DND-41 (cell line): ENCODE measurements around the gene CIT.

ENCODE experiments used
- ATAC-seq: fragments of 200-7000 bp; cut with Tn5 transposase; 3 replicates; pipeline ENCODE4 v1.9.1; 2021; ENCODE audit warnings: low read depth; ENCODE audit not compliant: insufficient read depth
- DNase-seq: peaks from one replicate; pipeline ENCODE4 v3.0.0-alpha.2; 2020
- H2AFZ ChIP-seq: 2 replicates; pipeline ENCODE4 v1.6.0; 2012; ENCODE audit warnings: low read depth, low read length
- H3K27ac ChIP-seq: 2 replicates; pipeline ENCODE4 v1.5.1; 2012; ENCODE audit warnings: low read length, inconsistent platforms
- H3K27me3 ChIP-seq: fragments of 200-600 bp; sonication (generic); 2 replicates; pipeline ENCODE4 v1.6.0; 2012; ENCODE audit warnings: low read length, mild to moderate bottlenecking, inconsistent platforms; ENCODE audit not compliant: insufficient read depth, poor library complexity
- H3K36me3 ChIP-seq: 2 replicates; pipeline ENCODE4 v1.5.1; 2012; ENCODE audit warnings: low read length, inconsistent platforms; ENCODE audit not compliant: insufficient read depth
- H3K4me1 ChIP-seq: 2 replicates; pipeline ENCODE4 v1.5.1; 2012; ENCODE audit warnings: mild to moderate bottlenecking, low read length; ENCODE audit not compliant: insufficient read depth
- H3K4me2 ChIP-seq: 2 replicates; pipeline ENCODE4 v1.6.0; 2012; ENCODE audit warnings: mild to moderate bottlenecking, moderate library complexity, low read length, inconsistent platforms; ENCODE audit not compliant: insufficient read depth
- H3K4me3 ChIP-seq, 2 experiments: fragments of 200-600 bp in 1 of 2; shearing (Covaris generic) in 1 of 2; 2 replicates each; pipeline ENCODE4 v1.5.1; 2012 to 2016; ENCODE audit warnings: inconsistent platforms in 2 of 2, low read length in 2 of 2, mild to moderate bottlenecking in 2 of 2, low read depth in 1 of 2, moderate library complexity in 1 of 2
- H3K79me2 ChIP-seq: 2 replicates; pipeline ENCODE4 v1.6.0; 2012; ENCODE audit warnings: low read length, inconsistent platforms; ENCODE audit not compliant: insufficient read depth
- H3K9ac ChIP-seq: 2 replicates; pipeline ENCODE4 v1.6.0; 2012; ENCODE audit warnings: low read depth, mild to moderate bottlenecking, inconsistent platforms, low read length, moderate library complexity
- H3K9me3 ChIP-seq: 2 replicates; pipeline ENCODE4 v1.5.1; 2012; ENCODE audit warnings: low read length, moderate library complexity, mild to moderate bottlenecking, inconsistent platforms; ENCODE audit not compliant: insufficient read depth, severe bottlenecking
- H4K20me1 ChIP-seq: 2 replicates; pipeline ENCODE4 v1.6.0; 2012; ENCODE audit warnings: low read length; ENCODE audit not compliant: insufficient read depth
- EZH2 ChIP-seq: IDR thresholded peaks from 3 replicates; pipeline ENCODE4 v1.6.1; 2012; ENCODE audit warnings: borderline replicate concordance, low read depth, mild to moderate bottlenecking, moderate library complexity, low read length, inconsistent platforms; ENCODE audit not compliant: severe bottlenecking
- TF ChIP-seq, protein P1 (sequence below): IDR thresholded peaks from 2 replicates; pipeline ENCODE4 v1.5.1; 2012; ENCODE audit warnings: borderline replicate concordance, low read length, moderate library complexity, mild to moderate bottlenecking; ENCODE audit not compliant: poor library complexity, severe bottlenecking; ENCODE audit errors: extremely low read depth

Gene CIT

DNA sequence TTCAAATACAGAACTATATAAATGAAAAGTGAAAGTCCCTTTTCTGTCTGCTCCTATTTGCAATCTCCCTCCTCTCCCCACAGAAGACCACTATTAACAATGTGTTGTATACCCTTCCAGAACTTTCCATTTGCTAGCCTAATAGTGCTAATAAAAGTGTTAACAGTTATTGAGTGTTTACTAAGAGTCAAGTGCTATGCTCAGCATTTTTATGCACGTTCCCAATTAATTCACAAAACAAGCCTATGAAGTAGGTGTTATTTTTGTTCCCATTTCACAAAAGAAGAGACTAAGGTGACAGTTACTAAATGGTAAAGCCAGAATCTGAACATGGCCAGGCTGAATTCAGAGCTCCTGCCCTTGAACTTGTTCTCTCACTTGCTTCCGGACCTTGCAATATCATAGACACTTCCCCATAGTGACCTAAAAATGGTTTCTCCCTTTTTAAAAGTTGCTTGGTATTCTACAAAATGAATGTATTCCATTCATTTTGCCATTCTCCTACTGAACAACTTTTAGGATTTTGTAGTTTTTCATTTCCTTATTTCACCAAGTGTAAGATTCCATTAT, 210.8 kb downstream of the CIT start:
- H2AFZ ChIP-seq, result peak overlapping the region; percentile 77
- H4K20me1 ChIP-seq, result peaks cover 10% of the 10 kb centered on the region; the same call in 1 of the 2 replicates
- H3K4me3 ChIP-seq, result peak overlapping the region in 1 of 2 experiments; percentile 81; a peak in 2 of 4 replicates
- H3K79me2 ChIP-seq, result peaks cover 34% of the 10 kb centered on the region
- peak overlapping the region; percentile 95 for H3K27ac ChIP-seq
- H3K9ac ChIP-seq, result peak overlapping the region; percentile 94
- DNase-seq, result no peak
- no peaks in the 10 kb centered on the region for H3K9me3 ChIP-seq
- peaks cover 40% of the 10 kb centered on the region for H3K4me1 ChIP-seq
- TF ChIP-seq EZH2, result no peak
- TF ChIP-seq, protein P1, sequence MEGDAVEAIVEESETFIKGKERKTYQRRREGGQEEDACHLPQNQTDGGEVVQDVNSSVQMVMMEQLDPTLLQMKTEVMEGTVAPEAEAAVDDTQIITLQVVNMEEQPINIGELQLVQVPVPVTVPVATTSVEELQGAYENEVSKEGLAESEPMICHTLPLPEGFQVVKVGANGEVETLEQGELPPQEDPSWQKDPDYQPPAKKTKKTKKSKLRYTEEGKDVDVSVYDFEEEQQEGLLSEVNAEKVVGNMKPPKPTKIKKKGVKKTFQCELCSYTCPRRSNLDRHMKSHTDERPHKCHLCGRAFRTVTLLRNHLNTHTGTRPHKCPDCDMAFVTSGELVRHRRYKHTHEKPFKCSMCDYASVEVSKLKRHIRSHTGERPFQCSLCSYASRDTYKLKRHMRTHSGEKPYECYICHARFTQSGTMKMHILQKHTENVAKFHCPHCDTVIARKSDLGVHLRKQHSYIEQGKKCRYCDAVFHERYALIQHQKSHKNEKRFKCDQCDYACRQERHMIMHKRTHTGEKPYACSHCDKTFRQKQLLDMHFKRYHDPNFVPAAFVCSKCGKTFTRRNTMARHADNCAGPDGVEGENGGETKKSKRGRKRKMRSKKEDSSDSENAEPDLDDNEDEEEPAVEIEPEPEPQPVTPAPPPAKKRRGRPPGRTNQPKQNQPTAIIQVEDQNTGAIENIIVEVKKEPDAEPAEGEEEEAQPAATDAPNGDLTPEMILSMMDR, result no peak
- H3K4me2 ChIP-seq, result peak overlapping the region; percentile 58
- peaks cover 20% of the 10 kb centered on the region for H3K36me3 ChIP-seq
- ATAC-seq, result no peak
- no peaks in the 10 kb centered on the region for H3K27me3 ChIP-seq

DNA sequence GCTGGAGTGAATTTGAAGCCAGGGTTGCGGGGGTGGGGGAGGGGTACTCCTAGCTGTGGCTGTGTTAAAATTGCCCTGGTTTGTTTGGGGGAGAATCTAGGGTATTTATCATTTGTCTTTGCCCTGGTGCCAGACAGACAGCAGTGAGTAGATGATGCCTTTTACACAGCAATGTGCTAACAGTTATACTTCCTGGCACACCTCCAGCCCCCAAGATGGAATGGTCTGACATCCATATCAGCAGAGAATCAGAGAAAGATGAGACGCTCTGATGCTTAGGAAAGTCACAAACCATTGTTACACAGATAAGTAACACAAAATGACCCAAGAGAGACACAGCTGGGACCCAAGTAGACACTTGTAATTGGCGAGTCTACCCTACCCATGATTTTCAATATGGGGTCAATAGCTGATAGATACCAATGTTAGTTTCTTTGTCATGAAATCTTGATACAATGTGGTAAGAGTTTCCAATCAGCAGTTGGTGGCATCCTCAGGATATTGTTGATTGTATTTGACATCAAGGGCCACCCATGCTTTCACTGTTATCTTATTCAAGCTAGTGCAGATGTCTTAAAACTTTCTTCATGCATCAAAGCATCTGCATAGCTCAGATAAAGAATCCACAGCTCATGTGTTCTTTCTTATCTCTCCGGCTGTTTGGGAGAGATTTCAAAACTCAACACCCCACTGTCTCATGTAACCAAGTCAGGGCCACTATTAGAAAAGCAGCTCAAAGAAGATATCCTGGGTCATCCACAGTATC, 211.8 kb downstream of the CIT start:
- Histone ChIP-seq H3K4me1 (peaks cover 33% of the 10 kb centered on the region), H3K36me3 (peaks cover 13% of the 10 kb centered on the region), H4K20me1 (peaks cover 9% of the 10 kb centered on the region; the same call in 1 of the 2 replicates), H3K9me3 (no peaks in the 10 kb centered on the region), H3K4me2 (no peak overlapping the region), H3K27me3 (no peaks in the 10 kb centered on the region), H2AFZ (0 out of 2 replicates have a peak overlapping the region, but pooled peaks have one; percentile 77), H3K27ac (no peak overlapping the region), H3K4me3 (no peak overlapping the region), H3K9ac (no peak overlapping the region), H3K79me2 (peaks cover 24% of the 10 kb centered on the region)
- no peak for DNase-seq
- no peak for ATAC-seq
- TF ChIP-seq, protein P1, result no peak
- TF ChIP-seq EZH2, result no peak

DNA sequence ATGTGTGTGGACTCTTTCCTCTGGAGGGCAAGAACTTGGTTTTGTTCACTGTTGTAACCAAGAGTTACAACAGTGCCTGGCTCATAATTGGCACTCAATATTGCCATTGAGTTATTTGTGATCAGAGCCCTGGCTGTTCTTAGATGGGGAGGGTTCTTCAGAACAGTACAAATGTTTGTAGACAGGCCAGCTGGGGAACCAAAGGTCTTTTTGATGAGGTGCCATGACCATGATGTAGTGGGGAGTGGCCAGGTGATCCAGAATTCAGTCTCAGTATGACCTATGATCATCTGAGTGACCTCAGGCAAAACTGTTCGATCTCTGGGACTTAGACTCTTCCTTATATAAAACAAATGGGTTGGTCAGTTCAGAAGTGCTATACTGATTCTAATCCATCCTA, 212.5 kb downstream of the CIT start:
- DNase-seq, result no peak
- Histone ChIP-seq H3K27ac (no peak overlapping the region), H3K9me3 (no peaks in the 10 kb centered on the region), H3K79me2 (peaks cover 17% of the 10 kb centered on the region), H3K4me3 (no peak overlapping the region), H3K27me3 (no peaks in the 10 kb centered on the region), H3K4me2 (no peak overlapping the region), H3K36me3 (peaks cover 6% of the 10 kb centered on the region; the same call in 1 of the 2 replicates), H2AFZ (no peak overlapping the region), H4K20me1 (peaks cover 1% of the 10 kb centered on the region; the same call in 1 of the 2 replicates), H3K9ac (no peak overlapping the region), H3K4me1 (peaks cover 26% of the 10 kb centered on the region)
- no peak for ATAC-seq
- no peak for TF ChIP-seq EZH2
- TF ChIP-seq, protein P1, result no peak
